T-helper 9 cell (primary cell): Measurements from ENCODE around the gene IFI16.
A peak's percentile ranks its signal among the peaks of the same experiment; 100 is the strongest.
"Not testable (repeated sequence)": the region's sequence is repeated elsewhere in the genome, so short reads cannot be mapped to it uniquely, and the experiment has no call there.

Source experiments
- DNase-seq: peaks from one replicate; pipeline ENCODE4 v3.0.0-alpha.2; 2020
- total RNA-seq, 2 donors: gene quantifications; one replicate each; lab custom pipeline; 2026; lab: John Stamatoyannopoulos, UW

The IFI16 gene
- total RNA-seq, result 99.9 to 199 reads per million in 2 donors

- DNase-seq, result peak; percentile 16
Observed at GRCh38 chr1:159009704-159010361, at the start of gene IFI16. Gene IFI16 (plus strand): TSS chr1:159009907. CDS start chr1:159014681, 4,774 bp downstream.

- no peak for DNase-seq
Observed at GRCh38 chr1:158961178-158961577, 48.5 kb upstream of the IFI16 start.

GRCh38 chr1:158962983-158963382 lies 46.7 kb upstream of the IFI16 start:
- no peak for DNase-seq

- DNase-seq, result no peak
Observed at GRCh38 chr1:158969166-158969565, 40.5 kb upstream of the IFI16 start.

GRCh38 chr1:158969855-158970254 lies 39.9 kb upstream of the IFI16 start:
- no peak for DNase-seq

- DNase-seq, result no peak
Observed at GRCh38 chr1:158972841-158973240, 36.9 kb upstream of the IFI16 start.

GRCh38 chr1:158976219-158976618 lies 33.5 kb upstream of the IFI16 start:
- no peak for DNase-seq

GRCh38 chr1:158978730-158979129 lies 31.0 kb upstream of the IFI16 start:
- no peak for DNase-seq

GRCh38 chr1:158979229-158979628 lies 30.5 kb upstream of the IFI16 start:
- DNase-seq, result no peak

GRCh38 chr1:158983235-158983634 lies 26.5 kb upstream of the IFI16 start:
- DNase-seq, result no peak

GRCh38 chr1:158984386-158984785 lies 25.3 kb upstream of the IFI16 start:
- no peak for DNase-seq

- DNase-seq, result no peak
Observed at GRCh38 chr1:158989424-158989823, 20.3 kb upstream of the IFI16 start.

GRCh38 chr1:158992787-158993312 lies 16.9 kb upstream of the IFI16 start:
- DNase-seq, result no peak

- no peak for DNase-seq
Observed at GRCh38 chr1:158996998-158997397, 12.7 kb upstream of the IFI16 start.

GRCh38 chr1:158998037-158998780 lies 11.5 kb upstream of the IFI16 start:
- DNase-seq, result no peak

- peak; percentile 12 for DNase-seq
Observed at GRCh38 chr1:158998781-158999161, 10.9 kb upstream of the IFI16 start.

GRCh38 chr1:158999316-159000069 lies 10.2 kb upstream of the IFI16 start:
- no peak for DNase-seq

GRCh38 chr1:159000070-159000409 lies 9.7 kb upstream of the IFI16 start:
- DNase-seq, result no peak

- no peak for DNase-seq
Observed at GRCh38 chr1:159000625-159001024, 9.1 kb upstream of the IFI16 start.

- DNase-seq, result no peak
Observed at GRCh38 chr1:159005161-159005560, 4.5 kb upstream of the IFI16 start.

- no peak for DNase-seq
Observed at GRCh38 chr1:159005676-159006075, 4.0 kb upstream of the IFI16 start.

- not testable (repeated sequence) for DNase-seq
Observed at GRCh38 chr1:159006210-159006807, 3.4 kb upstream of the IFI16 start.

- no peak for DNase-seq
Observed at GRCh38 chr1:159007726-159008125, 2.0 kb upstream of the IFI16 start.
